Superior temporal gyrus (tissue), 1 donor: ENCODE results near the gene HMG20B.

Experiments
- DNase-seq: peaks from one replicate; pipeline ENCODE4 v3.0.0-alpha.2; 2016; ENCODE audit errors: extremely low spot score

HMG20B gene

GRCh38 chr19:3620817-3621547 is 48.2 kb downstream of the HMG20B start:
- no peak for DNase-seq

- no peak for DNase-seq
Measured at GRCh38 chr19:3621689-3622088, 48.9 kb downstream of the HMG20B start.

- no peak for DNase-seq
Measured at GRCh38 chr19:3622224-3622623, 49.5 kb downstream of the HMG20B start.

GRCh38 chr19:3623716-3624115 is 51.0 kb downstream of the HMG20B start:
- no peak for DNase-seq

GRCh38 chr19:3625996-3626472 is 53.3 kb downstream of the HMG20B start:
- no peak for DNase-seq

GRCh38 chr19:3626473-3627350 is 54.0 kb downstream of the HMG20B start, which contains the start of gene CACTIN:
Gene CACTIN (minus strand): TSS chr19:3626790. CDS start chr19:3626762, 28 bp downstream.
- DNase-seq = peak; percentile 98

- no peak for DNase-seq
Measured at GRCh38 chr19:3627351-3627723, 54.6 kb downstream of the HMG20B start.
